Bronchial epithelial cell (primary cell): ENCODE measurements around the gene ASB7. TPM values are rescaled to one million over a fixed set of nuclear protein-coding genes. Genes with fewer than 3 reads are reported as not detected.
A peak's percentile ranks its signal among the peaks of the same experiment; 100 is the strongest.

ENCODE experiments used
- DNase-seq: peaks from one replicate; pipeline ENCODE4 v3.0.0-alpha.2; 2010; ENCODE audit warnings: low read depth
- FAIRE-seq: peaks from 2 replicates; lab custom pipeline; 2011; peaks lifted over from hg19 to GRCh38; lab: Jason Lieb, UNC
- H3K27me3 ChIP-seq: 2 replicates; pipeline ENCODE4 v1.5.1; 2011; ENCODE audit warnings: low read length; ENCODE audit not compliant: control insufficient read depth, insufficient read depth
- H3K36me3 ChIP-seq: 2 replicates; pipeline ENCODE4 v1.5.1; 2011; ENCODE audit warnings: low read length; ENCODE audit not compliant: control insufficient read depth, insufficient read depth
- H3K4me3 ChIP-seq: 2 replicates; pipeline ENCODE4 v1.5.1; 2011; ENCODE audit warnings: mild to moderate bottlenecking, low read depth, low read length, control low read depth
- CTCF ChIP-seq: IDR thresholded peaks from 2 replicates; pipeline ENCODE4 v1.5.1; 2011; ENCODE audit warnings: mild to moderate bottlenecking, moderate library complexity, low read length, control low read depth, inconsistent platforms; ENCODE audit not compliant: insufficient read depth, severe bottlenecking
- total RNA-seq: library from RNA; depleted of rRNA; stranded (reverse); fragments of >200 nt; gene quantifications from 2 replicates; pipeline ENCODE4 v1.2.1, GENCODE V29; 2014

Gene ASB7
- total RNA-seq, 1 donor from 2014 or later, result 12.6 TPM

GRCh38 chr15:100565591-100565990, 36.8 kb upstream of the ASB7 start:
- no peak overlapping the region for H3K4me3 ChIP-seq
- peaks cover 2% of the 10 kb centered on the region for H3K36me3 ChIP-seq
- TF ChIP-seq CTCF, result no peak
- DNase-seq (peak; percentile 92), FAIRE-seq (peak; percentile 28)
- no peaks in the 10 kb centered on the region for H3K27me3 ChIP-seq

DNA sequence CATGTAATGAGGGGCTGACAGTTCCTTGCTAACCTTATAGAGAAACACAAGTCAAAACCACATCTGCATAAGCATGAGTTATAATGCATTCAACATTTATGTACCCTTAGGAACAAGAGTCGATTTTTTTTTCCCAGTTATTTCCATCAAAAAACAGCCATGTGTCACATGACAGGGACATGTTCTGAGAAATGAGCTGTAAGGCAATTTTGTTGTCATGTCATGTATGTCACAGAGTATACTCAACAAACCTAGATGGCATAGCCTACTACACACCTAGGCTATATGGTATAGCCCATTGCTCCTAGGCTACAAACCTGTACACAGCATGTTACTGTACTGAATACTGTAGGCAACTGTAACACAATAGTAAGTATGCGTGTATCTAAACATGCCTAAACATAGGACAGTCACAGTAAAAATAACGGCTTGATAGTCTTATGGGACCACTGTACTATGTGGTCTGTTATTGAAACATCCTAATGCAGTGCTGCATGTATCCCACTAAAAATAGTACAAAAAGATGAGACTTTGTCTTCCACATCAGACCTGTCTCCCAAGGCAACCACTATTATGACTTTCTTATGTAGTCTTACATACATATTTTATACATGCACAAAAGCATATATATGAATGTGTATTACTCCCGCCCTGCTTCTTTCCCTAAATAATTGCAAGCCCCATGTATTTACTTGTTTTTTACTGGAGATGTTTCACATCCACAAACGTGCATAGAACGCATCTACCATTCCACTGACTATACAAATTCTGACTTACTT, 35.4 kb upstream of the ASB7 start:
- no peak for FAIRE-seq
- Histone ChIP-seq H3K27me3 (no peaks in the 10 kb centered on the region), H3K4me3 (no peak overlapping the region), H3K36me3 (peaks cover 2% of the 10 kb centered on the region)
- no peak for TF ChIP-seq CTCF
- no peak for DNase-seq

DNA sequence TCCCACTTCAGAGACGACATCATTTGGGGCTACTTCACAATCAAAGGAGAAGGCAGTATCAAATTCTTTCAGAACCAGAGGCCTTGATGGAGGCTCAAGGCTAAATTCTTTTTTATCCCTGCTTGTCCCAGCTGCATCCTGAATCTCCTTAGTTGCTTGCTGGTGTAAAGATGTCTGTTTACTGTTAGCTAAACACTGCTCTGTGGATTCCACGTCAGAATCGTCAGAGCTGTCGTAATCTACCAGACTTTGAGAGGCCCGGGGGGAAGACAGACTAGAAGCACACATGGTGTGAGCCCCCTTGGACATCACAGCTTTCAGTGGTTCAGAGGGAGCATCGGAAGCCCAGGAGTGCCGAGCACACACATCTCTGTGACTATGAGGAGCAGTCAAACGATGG, 33.0 kb upstream of the ASB7 start:
- no peak for TF ChIP-seq CTCF
- FAIRE-seq (no peak), DNase-seq (no peak)
- Histone ChIP-seq H3K27me3 (no peaks in the 10 kb centered on the region), H3K36me3 (peaks cover 6% of the 10 kb centered on the region), H3K4me3 (no peak overlapping the region)

- H3K36me3 ChIP-seq, result peaks cover 6% of the 10 kb centered on the region
- H3K4me3 ChIP-seq, result no peak overlapping the region
- FAIRE-seq (no peak), DNase-seq (no peak)
- H3K27me3 ChIP-seq, result no peaks in the 10 kb centered on the region
- TF ChIP-seq CTCF, result no peak
Observed at GRCh38 chr15:100570275-100570674, 32.1 kb upstream of the ASB7 start.

GRCh38 chr15:100570735-100571313, 31.6 kb upstream of the ASB7 start:
- no peak for DNase-seq
- no peak for FAIRE-seq
- no peak for TF ChIP-seq CTCF
- Histone ChIP-seq H3K4me3 (no peak overlapping the region), H3K27me3 (no peaks in the 10 kb centered on the region), H3K36me3 (peaks cover 6% of the 10 kb centered on the region)
